ENCODE measurements around the gene GRIN3B.

GRIN3B gene

GRCh38 chr19:1004204-1004802 is 4.1 kb downstream of the GRIN3B start:
- Mint-ChIP-seq H3K4me1 (ENCODE audit: low read depth) (no peaks in the 10 kb centered on the region), H3K9me3 (no peaks in the 10 kb centered on the region), H3K27ac (no peak overlapping the region), H3K4me3 (no peak overlapping the region), H3K36me3 (ENCODE audit: low read depth) (peaks cover 2% of the 10 kb centered on the region), H3K27me3 (ENCODE audit: low read depth) (peaks cover 12% of the 10 kb centered on the region)
- DNase-seq (ENCODE audit: low spot score) = no peak

GRCh38 chr19:1004803-1005664 is 4.8 kb downstream of the GRIN3B start:
- Mint-ChIP-seq H3K36me3 (ENCODE audit: low read depth) (peaks cover 2% of the 10 kb centered on the region), H3K4me1 (ENCODE audit: low read depth) (no peaks in the 10 kb centered on the region), H3K27ac (no peak overlapping the region), H3K4me3 (no peak overlapping the region), H3K27me3 (ENCODE audit: low read depth) (peaks cover 7% of the 10 kb centered on the region), H3K9me3 (no peaks in the 10 kb centered on the region)
- no peak for DNase-seq (ENCODE audit: low spot score)

GRCh38 chr19:1006711-1007398 is 6.6 kb downstream of the GRIN3B start:
- Mint-ChIP-seq H3K27me3 (ENCODE audit: low read depth) (peaks cover 3% of the 10 kb centered on the region), H3K9me3 (no peaks in the 10 kb centered on the region), H3K4me1 (ENCODE audit: low read depth) (no peaks in the 10 kb centered on the region), H3K36me3 (ENCODE audit: low read depth) (peaks cover 3% of the 10 kb centered on the region), H3K27ac (no peak overlapping the region), H3K4me3 (no peak overlapping the region)
- no peak for DNase-seq (ENCODE audit: low spot score)

GRCh38 chr19:1007399-1008251 is 7.4 kb downstream of the GRIN3B start:
- no peak overlapping the region for H3K4me3 Mint-ChIP-seq
- H3K4me1 Mint-ChIP-seq (ENCODE audit: low read depth) = no peaks in the 10 kb centered on the region
- H3K36me3 Mint-ChIP-seq (ENCODE audit: low read depth) = peaks cover 3% of the 10 kb centered on the region
- no peak for DNase-seq (ENCODE audit: low spot score)
- no peak overlapping the region for H3K27ac Mint-ChIP-seq
- H3K27me3 Mint-ChIP-seq (ENCODE audit: low read depth) = peaks cover 1% of the 10 kb centered on the region
- no peaks in the 10 kb centered on the region for H3K9me3 Mint-ChIP-seq

GRCh38 chr19:1008268-1009040 is 8.2 kb downstream of the GRIN3B start:
- DNase-seq (ENCODE audit: low spot score) = no peak
- Mint-ChIP-seq H3K27ac (no peak overlapping the region), H3K4me3 (no peak overlapping the region), H3K27me3 (ENCODE audit: low read depth) (no peaks in the 10 kb centered on the region), H3K36me3 (ENCODE audit: low read depth) (peaks cover 3% of the 10 kb centered on the region), H3K4me1 (ENCODE audit: low read depth) (no peaks in the 10 kb centered on the region), H3K9me3 (no peaks in the 10 kb centered on the region)

- H3K36me3 Mint-ChIP-seq (ENCODE audit: low read depth) = peaks cover 5% of the 10 kb centered on the region
- no peak overlapping the region for H3K4me3 Mint-ChIP-seq
- H3K27ac Mint-ChIP-seq = no peak overlapping the region
- H3K27me3 Mint-ChIP-seq (ENCODE audit: low read depth) = no peaks in the 10 kb centered on the region
- no peak for DNase-seq (ENCODE audit: low spot score)
- H3K4me1 Mint-ChIP-seq (ENCODE audit: low read depth) = no peaks in the 10 kb centered on the region
- no peaks in the 10 kb centered on the region for H3K9me3 Mint-ChIP-seq
Measured at GRCh38 chr19:1009041-1009980, 9.1 kb downstream of the GRIN3B start.

GRCh38 chr19:1009981-1010538 is 9.8 kb downstream of the GRIN3B start:
- no peak for DNase-seq (ENCODE audit: low spot score)
- Mint-ChIP-seq H3K4me3 (no peak overlapping the region), H3K27me3 (ENCODE audit: low read depth) (no peaks in the 10 kb centered on the region), H3K27ac (no peak overlapping the region), H3K4me1 (ENCODE audit: low read depth) (no peaks in the 10 kb centered on the region), H3K9me3 (no peaks in the 10 kb centered on the region), H3K36me3 (ENCODE audit: low read depth) (peaks cover 5% of the 10 kb centered on the region)

GRCh38 chr19:1010586-1011510 is 10.6 kb downstream of the GRIN3B start:
- H3K9me3 Mint-ChIP-seq = no peaks in the 10 kb centered on the region
- peaks cover 5% of the 10 kb centered on the region for H3K36me3 Mint-ChIP-seq (ENCODE audit: low read depth)
- no peak overlapping the region for H3K4me3 Mint-ChIP-seq
- no peaks in the 10 kb centered on the region for H3K4me1 Mint-ChIP-seq (ENCODE audit: low read depth)
- no peaks in the 10 kb centered on the region for H3K27me3 Mint-ChIP-seq (ENCODE audit: low read depth)
- H3K27ac Mint-ChIP-seq = no peak overlapping the region
- DNase-seq (ENCODE audit: low spot score) = no peak

GRCh38 chr19:1011831-1012333 is 11.7 kb downstream of the GRIN3B start:
- Mint-ChIP-seq H3K27ac (no peak overlapping the region), H3K27me3 (ENCODE audit: low read depth) (no peaks in the 10 kb centered on the region), H3K9me3 (no peaks in the 10 kb centered on the region), H3K4me1 (ENCODE audit: low read depth) (no peaks in the 10 kb centered on the region), H3K36me3 (ENCODE audit: low read depth) (peaks cover 5% of the 10 kb centered on the region), H3K4me3 (no peak overlapping the region)
- no peak for DNase-seq (ENCODE audit: low spot score)

GRCh38 chr19:1012334-1012733 is 12.1 kb downstream of the GRIN3B start:
- H3K27ac Mint-ChIP-seq = no peak overlapping the region
- no peaks in the 10 kb centered on the region for H3K4me1 Mint-ChIP-seq (ENCODE audit: low read depth)
- peaks cover 5% of the 10 kb centered on the region for H3K36me3 Mint-ChIP-seq (ENCODE audit: low read depth)
- no peaks in the 10 kb centered on the region for H3K27me3 Mint-ChIP-seq (ENCODE audit: low read depth)
- H3K4me3 Mint-ChIP-seq = no peak overlapping the region
- DNase-seq (ENCODE audit: low spot score) = no peak
- H3K9me3 Mint-ChIP-seq = no peaks in the 10 kb centered on the region

GRCh38 chr19:1013218-1013617 is 13.0 kb downstream of the GRIN3B start:
- Mint-ChIP-seq H3K4me3 (no peak overlapping the region), H3K27ac (no peak overlapping the region), H3K9me3 (no peaks in the 10 kb centered on the region), H3K4me1 (ENCODE audit: low read depth) (peaks cover 4% of the 10 kb centered on the region), H3K36me3 (ENCODE audit: low read depth) (peaks cover 5% of the 10 kb centered on the region), H3K27me3 (ENCODE audit: low read depth) (no peaks in the 10 kb centered on the region)
- DNase-seq (ENCODE audit: low spot score) = no peak

Measured in T-helper 2 cell treated with Interferon-gamma antibody and Interleukin-4, amounts not matched to agents 5 μg/mL and 100 μg/mL, for 36 hours (primary cell).